HepG2 (cell line): ENCODE data around the gene AKAP9. TPM values are rescaled to one million over a fixed set of nuclear protein-coding genes. Genes with fewer than 3 reads are reported as not detected.

ENCODE experiments used
- FOXC1 ChIP-seq: sonication (generic); formaldehyde crosslinking; IDR thresholded peaks from 2 replicates; pipeline ENCODE4 v1.8.0; 2022; ENCODE audit warnings: mild to moderate bottlenecking, missing genetic modification reagents, borderline replicate concordance
- HOXA7 ChIP-seq: sonication (generic); formaldehyde crosslinking; IDR thresholded peaks from 2 replicates; pipeline ENCODE4 v1.8.1; 2022; ENCODE audit warnings: mild to moderate bottlenecking, missing genetic modification reagents, moderate library complexity
- RORA ChIP-seq: sonication (generic); formaldehyde crosslinking; IDR thresholded peaks from 2 replicates; pipeline ENCODE4 v1.5.0; 2020; ENCODE audit warnings: mild to moderate bottlenecking, missing genetic modification reagents, moderate library complexity
- STAG1 ChIP-seq: sonication (generic); formaldehyde crosslinking; IDR thresholded peaks from 2 replicates; pipeline ENCODE4 v1.4.0; 2020; ENCODE audit warnings: missing genetic modification reagents
- TGIF2 ChIP-seq: IDR thresholded peaks from 2 replicates; pipeline ENCODE4 v1.6.1; 2016; ENCODE audit warnings: control low read depth, missing compliant biosample characterization
- ZFP90 ChIP-seq: sonication (generic); formaldehyde crosslinking; IDR thresholded peaks from 2 replicates; pipeline ENCODE4 v1.8.0; 2022; ENCODE audit warnings: missing genetic modification reagents, mild to moderate bottlenecking, inconsistent platforms, borderline replicate concordance
- ZNF205 ChIP-seq: IDR thresholded peaks from 2 replicates; pipeline ENCODE4 v1.6.1; 2018; ENCODE audit warnings: missing biosample characterization, missing genetic modification reagents
- ZNF329 ChIP-seq: sonication (generic); formaldehyde crosslinking; IDR thresholded peaks from 2 replicates; pipeline ENCODE4 v1.9.0; 2021; ENCODE audit warnings: low read depth, mild to moderate bottlenecking, missing genetic modification reagents
- ZNF34 ChIP-seq: sonication (generic); formaldehyde crosslinking; IDR thresholded peaks from 2 replicates; pipeline ENCODE4 v1.4.0; 2020; ENCODE audit warnings: mild to moderate bottlenecking, missing genetic modification reagents, borderline replicate concordance
- ZNF557 ChIP-seq: sonication (generic); formaldehyde crosslinking; IDR thresholded peaks from 2 replicates; pipeline ENCODE4 v1.4.0; 2020; ENCODE audit warnings: missing genetic modification reagents
- ZNF678 ChIP-seq: sonication (generic); formaldehyde crosslinking; IDR thresholded peaks from 2 replicates; pipeline ENCODE4 v1.4.0; 2020; ENCODE audit warnings: mild to moderate bottlenecking, missing genetic modification reagents
- ZNF788 ChIP-seq: sonication (generic); formaldehyde crosslinking; IDR thresholded peaks from 2 replicates; pipeline ENCODE4 v1.5.0; 2020; ENCODE audit warnings: mild to moderate bottlenecking, missing genetic modification reagents, borderline replicate concordance
- ZSCAN29 ChIP-seq: sonication (generic); formaldehyde crosslinking; conservative IDR thresholded peaks from 2 replicates; pipeline ENCODE4 v1.4.0; 2020; ENCODE audit warnings: mild to moderate bottlenecking, missing genetic modification reagents
- polyA plus RNA-seq, 8 experiments: library from polyadenylated mRNA; depleted of rRNA in 3 of 8; stranded (reverse) in 7 of 8; unstranded in 1 of 8; fragments of >200 nt; fragmentation: Illumina TruSeq in 4 of 8; extraction: Trizol in 4 of 8; gene quantifications; 2 replicates each; pipeline versions ENCODE4 v1.2.1 to v1.2.3, GENCODE V29; 2011 to 2016; ENCODE audit warnings: low read depth in 4 of 8, missing spikeins in 1 of 8, mixed read lengths in 1 of 8; ENCODE audit not compliant: insufficient read depth in 1 of 8
- total RNA-seq, 5 experiments: library from RNA; depleted of rRNA; stranded (reverse); fragments of >200 nt; fragmentation: Illumina TruSeq; extraction: Trizol; gene quantifications; 2 replicates each; pipeline ENCODE4 v1.2.3, GENCODE V29; 2016; ENCODE audit warnings: low read depth in 1 of 5
- TF ChIP-seq, protein P1 (sequence below), 2 experiments: fragments of 450-650 bp in 1 of 2; sonication (generic) in 1 of 2; formaldehyde crosslinking in 1 of 2; IDR thresholded peaks; 2 replicates each; pipeline versions ENCODE4 v1.6.1 to v1.8.0; 2016 to 2022; ENCODE audit warnings: antibody characterized with exemption in 1 of 2, mild to moderate bottlenecking in 1 of 2, missing genetic modification reagents in 1 of 2
- TF ChIP-seq, protein P2 (sequence below): sonication (generic); formaldehyde crosslinking; IDR thresholded peaks from 2 replicates; pipeline ENCODE4 v1.8.0; 2022; ENCODE audit warnings: mild to moderate bottlenecking, missing genetic modification reagents
- TF ChIP-seq, protein P3 (sequence below): sonication (generic); formaldehyde crosslinking; IDR thresholded peaks from 2 replicates; pipeline ENCODE4 v1.9.0; 2022; ENCODE audit warnings: low read depth, missing genetic modification reagents

The AKAP9 gene
- total and polyA plus RNA-seq, 2 of the 13 experiments (the other 11 are each of a cell fraction or from before 2014, with no cell fraction given), result 27.6 to 33.1 TPM

DNA sequence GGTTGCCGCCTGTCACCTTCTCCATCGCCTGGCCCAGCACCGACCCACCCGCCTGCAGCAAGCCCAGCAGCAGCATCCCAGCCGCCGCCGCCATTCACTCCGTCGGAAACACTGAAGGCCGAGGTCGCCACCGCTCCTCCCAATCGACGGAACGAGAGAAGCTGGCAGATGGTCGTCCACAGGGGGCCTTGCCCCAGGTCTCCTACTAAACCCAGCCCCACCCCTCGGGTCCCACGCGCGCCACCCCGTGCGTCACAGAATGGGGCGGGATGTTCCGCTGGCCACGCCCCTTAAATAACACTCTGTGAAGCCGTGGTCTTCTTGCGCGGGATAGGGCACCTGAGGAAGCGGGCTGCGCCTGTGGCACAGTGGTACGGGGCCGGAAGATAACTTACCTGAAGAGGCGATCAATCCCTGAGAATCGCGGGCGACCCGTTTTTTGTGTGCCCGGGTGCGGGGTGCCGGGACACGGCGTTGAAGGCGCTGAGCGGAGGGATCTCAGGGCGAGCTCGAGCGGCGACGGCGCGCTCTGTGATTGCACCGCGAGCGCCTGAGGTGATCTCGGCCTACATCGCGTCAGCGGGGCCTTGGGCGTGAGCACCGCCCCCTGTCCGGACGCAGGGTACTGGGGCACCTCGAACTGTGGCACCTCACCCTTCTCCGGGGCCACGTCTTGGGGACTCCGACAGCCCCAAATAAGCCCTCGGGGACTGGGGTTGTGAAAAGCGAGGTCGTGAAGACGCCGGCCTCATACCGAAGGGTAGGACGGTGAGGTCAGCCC is 193.8 kb downstream of the AKAP9 start, which contains the start of gene CYP51A1 (continued):
- TF ChIP-seq, protein P1, sequence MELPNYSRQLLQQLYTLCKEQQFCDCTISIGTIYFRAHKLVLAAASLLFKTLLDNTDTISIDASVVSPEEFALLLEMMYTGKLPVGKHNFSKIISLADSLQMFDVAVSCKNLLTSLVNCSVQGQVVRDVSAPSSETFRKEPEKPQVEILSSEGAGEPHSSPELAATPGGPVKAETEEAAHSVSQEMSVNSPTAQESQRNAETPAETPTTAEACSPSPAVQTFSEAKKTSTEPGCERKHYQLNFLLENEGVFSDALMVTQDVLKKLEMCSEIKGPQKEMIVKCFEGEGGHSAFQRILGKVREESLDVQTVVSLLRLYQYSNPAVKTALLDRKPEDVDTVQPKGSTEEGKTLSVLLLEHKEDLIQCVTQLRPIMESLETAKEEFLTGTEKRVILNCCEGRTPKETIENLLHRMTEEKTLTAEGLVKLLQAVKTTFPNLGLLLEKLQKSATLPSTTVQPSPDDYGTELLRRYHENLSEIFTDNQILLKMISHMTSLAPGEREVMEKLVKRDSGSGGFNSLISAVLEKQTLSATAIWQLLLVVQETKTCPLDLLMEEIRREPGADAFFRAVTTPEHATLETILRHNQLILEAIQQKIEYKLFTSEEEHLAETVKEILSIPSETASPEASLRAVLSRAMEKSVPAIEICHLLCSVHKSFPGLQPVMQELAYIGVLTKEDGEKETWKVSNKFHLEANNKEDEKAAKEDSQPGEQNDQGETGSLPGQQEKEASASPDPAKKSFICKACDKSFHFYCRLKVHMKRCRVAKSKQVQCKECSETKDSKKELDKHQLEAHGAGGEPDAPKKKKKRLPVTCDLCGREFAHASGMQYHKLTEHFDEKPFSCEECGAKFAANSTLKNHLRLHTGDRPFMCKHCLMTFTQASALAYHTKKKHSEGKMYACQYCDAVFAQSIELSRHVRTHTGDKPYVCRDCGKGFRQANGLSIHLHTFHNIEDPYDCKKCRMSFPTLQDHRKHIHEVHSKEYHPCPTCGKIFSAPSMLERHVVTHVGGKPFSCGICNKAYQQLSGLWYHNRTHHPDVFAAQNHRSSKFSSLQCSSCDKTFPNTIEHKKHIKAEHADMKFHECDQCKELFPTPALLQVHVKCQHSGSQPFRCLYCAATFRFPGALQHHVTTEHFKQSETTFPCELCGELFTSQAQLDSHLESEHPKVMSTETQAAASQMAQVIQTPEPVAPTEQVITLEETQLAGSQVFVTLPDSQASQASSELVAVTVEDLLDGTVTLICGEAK (IDR thresholded peaks at IDR 0.05), result no peak
- TF ChIP-seq, protein P1 (CRISPR knock-in tag; IDR thresholded peaks at IDR 0.05), result peak; percentile 89
- peak; percentile 51; the same call in 1 of the 2 replicates for TF ChIP-seq ZNF678 (CRISPR knock-in tag)
- TF ChIP-seq FOXC1 (CRISPR knock-in tag), result peak; percentile 16
- TF ChIP-seq, protein P2, sequence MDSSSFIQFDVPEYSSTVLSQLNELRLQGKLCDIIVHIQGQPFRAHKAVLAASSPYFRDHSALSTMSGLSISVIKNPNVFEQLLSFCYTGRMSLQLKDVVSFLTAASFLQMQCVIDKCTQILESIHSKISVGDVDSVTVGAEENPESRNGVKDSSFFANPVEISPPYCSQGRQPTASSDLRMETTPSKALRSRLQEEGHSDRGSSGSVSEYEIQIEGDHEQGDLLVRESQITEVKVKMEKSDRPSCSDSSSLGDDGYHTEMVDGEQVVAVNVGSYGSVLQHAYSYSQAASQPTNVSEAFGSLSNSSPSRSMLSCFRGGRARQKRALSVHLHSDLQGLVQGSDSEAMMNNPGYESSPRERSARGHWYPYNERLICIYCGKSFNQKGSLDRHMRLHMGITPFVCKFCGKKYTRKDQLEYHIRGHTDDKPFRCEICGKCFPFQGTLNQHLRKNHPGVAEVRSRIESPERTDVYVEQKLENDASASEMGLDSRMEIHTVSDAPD, result peak; percentile 42; the same call in 1 of the 2 replicates
- TF ChIP-seq HOXA7, result no peak
- peak; percentile 43; the same call in 1 of the 2 replicates for TF ChIP-seq ZFP90 (CRISPR knock-in tag)
- TF ChIP-seq ZNF329 (CRISPR knock-in tag), result peak; percentile 91
- TF ChIP-seq STAG1 (CRISPR knock-in tag), result 0 out of 2 replicates have a peak, but pooled peaks have one; percentile 8
- TF ChIP-seq ZNF34, result peak; percentile 59; the same call in 1 of the 2 replicates
- TF ChIP-seq ZNF205, result 0 out of 2 replicates have a peak, but pooled peaks have one; percentile 22
- TF ChIP-seq TGIF2 (CRISPR knock-in tag), result peak; percentile 69
- peak; percentile 95 for TF ChIP-seq ZNF788
- TF ChIP-seq RORA (CRISPR knock-in tag), result no peak
- no peak; the same call in 1 of the 2 replicates for TF ChIP-seq ZSCAN29 (CRISPR knock-in tag)
- no peak; the same call in 1 of the 2 replicates for TF ChIP-seq ZNF557 (CRISPR knock-in tag)
- TF ChIP-seq, protein P3, sequence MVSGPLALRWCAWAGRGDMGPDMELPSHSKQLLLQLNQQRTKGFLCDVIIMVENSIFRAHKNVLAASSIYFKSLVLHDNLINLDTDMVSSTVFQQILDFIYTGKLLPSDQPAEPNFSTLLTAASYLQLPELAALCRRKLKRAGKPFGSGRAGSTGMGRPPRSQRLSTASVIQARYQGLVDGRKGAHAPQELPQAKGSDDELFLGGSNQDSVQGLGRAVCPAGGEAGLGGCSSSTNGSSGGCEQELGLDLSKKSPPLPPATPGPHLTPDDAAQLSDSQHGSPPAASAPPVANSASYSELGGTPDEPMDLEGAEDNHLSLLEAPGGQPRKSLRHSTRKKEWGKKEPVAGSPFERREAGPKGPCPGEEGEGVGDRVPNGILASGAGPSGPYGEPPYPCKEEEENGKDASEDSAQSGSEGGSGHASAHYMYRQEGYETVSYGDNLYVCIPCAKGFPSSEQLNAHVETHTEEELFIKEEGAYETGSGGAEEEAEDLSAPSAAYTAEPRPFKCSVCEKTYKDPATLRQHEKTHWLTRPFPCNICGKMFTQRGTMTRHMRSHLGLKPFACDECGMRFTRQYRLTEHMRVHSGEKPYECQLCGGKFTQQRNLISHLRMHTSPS (CRISPR knock-in tag), result peak; percentile 81
